Testis (tissue), 2 donors: ENCODE data around the gene SPOUT1.

ENCODE experiments used
- CTCF ChIP-seq, 3 experiments: fragments of 450-650 bp in 2 of 3; fragments of 200-600 bp in 1 of 3; sonication (generic) in 1 of 3; IDR thresholded peaks; one replicate each; pipeline ENCODE4 v1.5.1; 2016 to 2019; ENCODE audit warnings: antibody characterized with exemption in 3 of 3, mild to moderate bottlenecking in 2 of 3, moderate library complexity in 1 of 3
- POLR2A ChIP-seq: fragments of 450-650 bp; IDR thresholded peaks from one replicate; pipeline ENCODE4 v1.6.1; 2017; ENCODE audit warnings: antibody characterized with exemption, mild to moderate bottlenecking, moderate library complexity

GRCh38 chr9:128800061-128800460 lies 29.5 kb downstream of the SPOUT1 start:
- no peak for TF ChIP-seq CTCF (IDR thresholded peaks at IDR 0.05)
- TF ChIP-seq POLR2A, result no peak
